ENCODE data around the gene MBOAT1.

Gene MBOAT1

GRCh38 chr6:20147469-20147868, 64.8 kb downstream of the MBOAT1 start:
- TF ChIP-seq EGR1 (IDR thresholded peaks at IDR 0.05) (no peak), ZBTB7A (IDR thresholded peaks at IDR 0.05; ENCODE audit: low read depth) (no peak), TAF1 (IDR thresholded peaks at IDR 0.05; ENCODE audit: low read depth) (no peak), USF1 (IDR thresholded peaks at IDR 0.05) (no peak), RAD21 (IDR thresholded peaks at IDR 0.05; ENCODE audit: low read depth) (no peak)
- TF ChIP-seq, protein P1, sequence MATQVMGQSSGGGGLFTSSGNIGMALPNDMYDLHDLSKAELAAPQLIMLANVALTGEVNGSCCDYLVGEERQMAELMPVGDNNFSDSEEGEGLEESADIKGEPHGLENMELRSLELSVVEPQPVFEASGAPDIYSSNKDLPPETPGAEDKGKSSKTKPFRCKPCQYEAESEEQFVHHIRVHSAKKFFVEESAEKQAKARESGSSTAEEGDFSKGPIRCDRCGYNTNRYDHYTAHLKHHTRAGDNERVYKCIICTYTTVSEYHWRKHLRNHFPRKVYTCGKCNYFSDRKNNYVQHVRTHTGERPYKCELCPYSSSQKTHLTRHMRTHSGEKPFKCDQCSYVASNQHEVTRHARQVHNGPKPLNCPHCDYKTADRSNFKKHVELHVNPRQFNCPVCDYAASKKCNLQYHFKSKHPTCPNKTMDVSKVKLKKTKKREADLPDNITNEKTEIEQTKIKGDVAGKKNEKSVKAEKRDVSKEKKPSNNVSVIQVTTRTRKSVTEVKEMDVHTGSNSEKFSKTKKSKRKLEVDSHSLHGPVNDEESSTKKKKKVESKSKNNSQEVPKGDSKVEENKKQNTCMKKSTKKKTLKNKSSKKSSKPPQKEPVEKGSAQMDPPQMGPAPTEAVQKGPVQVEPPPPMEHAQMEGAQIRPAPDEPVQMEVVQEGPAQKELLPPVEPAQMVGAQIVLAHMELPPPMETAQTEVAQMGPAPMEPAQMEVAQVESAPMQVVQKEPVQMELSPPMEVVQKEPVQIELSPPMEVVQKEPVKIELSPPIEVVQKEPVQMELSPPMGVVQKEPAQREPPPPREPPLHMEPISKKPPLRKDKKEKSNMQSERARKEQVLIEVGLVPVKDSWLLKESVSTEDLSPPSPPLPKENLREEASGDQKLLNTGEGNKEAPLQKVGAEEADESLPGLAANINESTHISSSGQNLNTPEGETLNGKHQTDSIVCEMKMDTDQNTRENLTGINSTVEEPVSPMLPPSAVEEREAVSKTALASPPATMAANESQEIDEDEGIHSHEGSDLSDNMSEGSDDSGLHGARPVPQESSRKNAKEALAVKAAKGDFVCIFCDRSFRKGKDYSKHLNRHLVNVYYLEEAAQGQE (IDR thresholded peaks at IDR 0.05; ENCODE audit: low read depth): no peak
- TF ChIP-seq, protein P2, sequence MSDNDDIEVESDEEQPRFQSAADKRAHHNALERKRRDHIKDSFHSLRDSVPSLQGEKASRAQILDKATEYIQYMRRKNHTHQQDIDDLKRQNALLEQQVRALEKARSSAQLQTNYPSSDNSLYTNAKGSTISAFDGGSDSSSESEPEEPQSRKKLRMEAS (IDR thresholded peaks at IDR 0.05): no peak

GRCh38 chr6:20146291-20146690, 66.0 kb downstream of the MBOAT1 start:
- TF ChIP-seq, protein P2 (IDR thresholded peaks at IDR 0.05): no peak
- TF ChIP-seq RAD21 (IDR thresholded peaks at IDR 0.05; ENCODE audit: low read depth) (no peak), FOXM1 (IDR thresholded peaks at IDR 0.05; ENCODE audit: borderline replicate concordance, low read depth) (no peak), NFIC (IDR thresholded peaks at IDR 0.05) (no peak), TEAD4 (IDR thresholded peaks at IDR 0.05) (no peak), YY1 (IDR thresholded peaks at IDR 0.05; ENCODE audit: low read depth) (no peak), EGR1 (IDR thresholded peaks at IDR 0.05) (no peak), TCF12 (IDR thresholded peaks at IDR 0.05; ENCODE audit: low read depth) (no peak), EP300 (IDR thresholded peaks at IDR 0.05; ENCODE audit: borderline replicate concordance) (no peak), ZBTB7A (IDR thresholded peaks at IDR 0.05; ENCODE audit: low read depth) (no peak), USF1 (IDR thresholded peaks at IDR 0.05) (no peak), TAF1 (IDR thresholded peaks at IDR 0.05; ENCODE audit: low read depth) (no peak), CREB1 (IDR thresholded peaks at IDR 0.05; ENCODE audit: low read depth) (no peak)
- TF ChIP-seq, protein P1 (IDR thresholded peaks at IDR 0.05; ENCODE audit: low read depth): no peak

- TF ChIP-seq NFIC (IDR thresholded peaks at IDR 0.05) (no peak), EP300 (IDR thresholded peaks at IDR 0.05; ENCODE audit: borderline replicate concordance) (no peak)
- TF ChIP-seq, protein P2 (IDR thresholded peaks at IDR 0.05): no peak
Observed at GRCh38 chr6:20142866-20143265, 69.4 kb downstream of the MBOAT1 start.

DNA sequence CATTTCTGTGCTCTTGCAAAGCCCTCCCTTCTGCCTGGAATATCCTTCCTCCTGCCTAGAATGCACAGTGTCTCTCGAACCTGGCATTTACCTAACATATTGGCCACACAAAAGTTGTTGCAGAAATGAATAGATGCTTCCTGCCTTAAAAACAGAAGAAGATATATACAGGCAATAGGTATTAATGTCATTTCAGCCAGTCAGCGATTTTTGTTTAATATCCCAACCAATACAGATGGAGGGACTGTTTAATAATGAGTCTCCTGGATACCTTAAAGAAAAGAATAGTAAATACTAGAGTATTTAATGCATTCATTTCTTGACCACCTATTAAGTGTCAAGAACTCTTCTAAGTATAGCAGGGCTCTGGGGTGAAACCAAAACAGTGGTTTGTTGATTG, 70.3 kb downstream of the MBOAT1 start:
- TF ChIP-seq ZBTB7A (IDR thresholded peaks at IDR 0.05; ENCODE audit: low read depth): no peak
- no peak for TF ChIP-seq CEBPB (IDR thresholded peaks at IDR 0.05)
- TF ChIP-seq TEAD4 (IDR thresholded peaks at IDR 0.05): no peak
- no peak for TF ChIP-seq TCF12 (IDR thresholded peaks at IDR 0.05; ENCODE audit: low read depth)
- TF ChIP-seq, protein P2 (IDR thresholded peaks at IDR 0.05): no peak

- TF ChIP-seq TAF1 (IDR thresholded peaks at IDR 0.05; ENCODE audit: low read depth) (no peak), ZBTB7A (IDR thresholded peaks at IDR 0.05; ENCODE audit: low read depth) (no peak)
Observed at GRCh38 chr6:20137837-20138236, 74.4 kb downstream of the MBOAT1 start.

DNA sequence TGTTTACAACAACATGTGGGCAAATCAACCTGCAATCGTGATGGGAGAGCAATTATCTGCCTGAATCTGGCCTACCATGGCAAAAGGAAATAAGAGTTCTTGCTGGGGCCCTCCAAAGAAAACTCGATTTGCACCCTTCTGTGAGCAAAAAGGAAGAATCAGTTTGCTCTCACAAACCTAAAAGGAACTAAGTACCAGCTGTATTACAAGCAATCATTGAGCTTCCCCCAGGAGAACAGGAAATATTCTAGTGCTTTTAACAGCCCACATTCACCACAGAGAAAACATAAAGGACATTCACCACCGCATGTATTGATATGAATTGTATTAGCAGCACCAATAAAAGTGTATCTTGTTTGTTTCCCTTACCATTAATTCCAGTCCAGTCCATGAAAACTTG, 75.0 kb downstream of the MBOAT1 start:
- TF ChIP-seq CEBPB (IDR thresholded peaks at IDR 0.05) (no peak), FOXM1 (IDR thresholded peaks at IDR 0.05; ENCODE audit: borderline replicate concordance, low read depth) (no peak)

DNA sequence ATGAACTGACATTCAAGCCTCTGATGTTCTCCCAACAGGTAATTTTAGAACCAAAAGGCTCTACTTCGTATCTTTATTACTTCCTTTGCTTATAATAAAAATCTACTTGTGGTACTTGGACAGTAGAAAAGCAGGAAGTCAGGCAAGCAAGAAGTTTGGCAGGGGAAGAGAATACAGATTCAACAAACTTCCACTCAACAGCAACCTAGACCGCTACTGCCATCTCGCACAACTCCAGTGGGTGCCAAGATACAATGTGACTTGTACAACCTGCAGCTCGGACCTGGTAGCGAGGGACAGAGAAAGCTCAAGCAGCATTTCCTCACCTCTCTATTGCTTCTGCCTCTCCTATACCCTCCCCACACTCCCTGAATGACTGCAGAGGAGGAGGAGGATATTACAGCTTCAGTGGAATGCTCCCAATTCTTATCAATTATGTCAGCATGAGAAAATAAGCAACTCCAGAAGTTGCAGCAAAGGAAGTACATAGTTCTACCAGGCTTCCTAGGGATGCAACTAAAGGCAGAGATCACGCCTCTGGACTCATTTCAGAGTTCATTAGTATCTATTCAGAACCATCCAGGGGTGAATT, 76.5 kb downstream of the MBOAT1 start:
- TF ChIP-seq USF1 (IDR thresholded peaks at IDR 0.05) (no peak), NFIC (IDR thresholded peaks at IDR 0.05) (no peak), CREB1 (IDR thresholded peaks at IDR 0.05; ENCODE audit: low read depth) (no peak), TAF1 (IDR thresholded peaks at IDR 0.05; ENCODE audit: low read depth) (no peak), EGR1 (IDR thresholded peaks at IDR 0.05) (no peak), TEAD4 (IDR thresholded peaks at IDR 0.05) (no peak), FOXM1 (IDR thresholded peaks at IDR 0.05; ENCODE audit: borderline replicate concordance, low read depth) (no peak), RAD21 (IDR thresholded peaks at IDR 0.05; ENCODE audit: low read depth) (no peak), ZBTB7A (IDR thresholded peaks at IDR 0.05; ENCODE audit: low read depth) (no peak), YY1 (IDR thresholded peaks at IDR 0.05; ENCODE audit: low read depth) (no peak), EP300 (IDR thresholded peaks at IDR 0.05; ENCODE audit: borderline replicate concordance) (no peak), CEBPB (IDR thresholded peaks at IDR 0.05) (no peak), TCF12 (IDR thresholded peaks at IDR 0.05; ENCODE audit: low read depth) (no peak)
- TF ChIP-seq, protein P2 (IDR thresholded peaks at IDR 0.05): no peak
- TF ChIP-seq, protein P1 (IDR thresholded peaks at IDR 0.05; ENCODE audit: low read depth): no peak
